ENCODE data around the gene SCAMP2.

DNA sequence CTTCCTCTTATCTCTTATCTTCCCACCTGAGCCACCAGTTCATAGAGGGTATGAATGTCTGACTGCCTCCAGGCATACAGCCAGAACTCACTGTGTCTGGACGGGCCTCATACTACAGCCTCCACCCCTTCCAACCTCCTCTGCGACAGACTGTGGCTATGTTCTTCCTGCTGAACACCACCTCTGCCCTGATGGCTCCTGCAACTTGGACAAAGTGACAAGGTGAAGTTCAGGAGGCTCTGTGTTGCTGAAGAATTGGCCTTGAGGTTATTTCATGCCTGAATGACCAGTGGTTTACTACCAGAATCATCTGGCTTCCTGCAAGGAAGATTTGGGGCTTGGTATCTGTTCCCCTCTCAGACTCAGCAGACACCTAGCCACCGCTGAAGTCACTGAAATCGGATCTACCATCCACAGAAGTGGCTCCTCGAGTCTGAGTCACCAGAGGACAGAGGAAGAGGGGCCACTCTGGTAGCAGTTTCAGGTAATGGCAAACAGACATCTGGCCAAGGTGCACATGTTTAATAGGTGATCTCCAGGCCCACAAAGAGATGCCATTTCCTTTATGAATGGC, 16.0 kb downstream of the SCAMP2 start:
- TF ChIP-seq, protein P1, sequence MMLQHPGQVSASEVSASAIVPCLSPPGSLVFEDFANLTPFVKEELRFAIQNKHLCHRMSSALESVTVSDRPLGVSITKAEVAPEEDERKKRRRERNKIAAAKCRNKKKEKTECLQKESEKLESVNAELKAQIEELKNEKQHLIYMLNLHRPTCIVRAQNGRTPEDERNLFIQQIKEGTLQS (IDR thresholded peaks at IDR 0.05; ENCODE audit: borderline replicate concordance, extremely low read depth, low read depth, low read length): no peak
- TF ChIP-seq EED (IDR thresholded peaks at IDR 0.05; ENCODE audit: low read depth): peak; percentile 92
- TF ChIP-seq, protein P2, sequence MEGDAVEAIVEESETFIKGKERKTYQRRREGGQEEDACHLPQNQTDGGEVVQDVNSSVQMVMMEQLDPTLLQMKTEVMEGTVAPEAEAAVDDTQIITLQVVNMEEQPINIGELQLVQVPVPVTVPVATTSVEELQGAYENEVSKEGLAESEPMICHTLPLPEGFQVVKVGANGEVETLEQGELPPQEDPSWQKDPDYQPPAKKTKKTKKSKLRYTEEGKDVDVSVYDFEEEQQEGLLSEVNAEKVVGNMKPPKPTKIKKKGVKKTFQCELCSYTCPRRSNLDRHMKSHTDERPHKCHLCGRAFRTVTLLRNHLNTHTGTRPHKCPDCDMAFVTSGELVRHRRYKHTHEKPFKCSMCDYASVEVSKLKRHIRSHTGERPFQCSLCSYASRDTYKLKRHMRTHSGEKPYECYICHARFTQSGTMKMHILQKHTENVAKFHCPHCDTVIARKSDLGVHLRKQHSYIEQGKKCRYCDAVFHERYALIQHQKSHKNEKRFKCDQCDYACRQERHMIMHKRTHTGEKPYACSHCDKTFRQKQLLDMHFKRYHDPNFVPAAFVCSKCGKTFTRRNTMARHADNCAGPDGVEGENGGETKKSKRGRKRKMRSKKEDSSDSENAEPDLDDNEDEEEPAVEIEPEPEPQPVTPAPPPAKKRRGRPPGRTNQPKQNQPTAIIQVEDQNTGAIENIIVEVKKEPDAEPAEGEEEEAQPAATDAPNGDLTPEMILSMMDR (IDR thresholded peaks at IDR 0.05 in 2 of 3, conservative IDR thresholded peaks at IDR 0.05 in 1 of 3; ENCODE audit: control insufficient read depth in 2 of 3, extremely low read depth in 1 of 3, insufficient read depth in 1 of 3, low read depth in 3 of 3, low read length in 3 of 3): no peak
- no peak for TF ChIP-seq NR2C2 (IDR thresholded peaks at IDR 0.05; ENCODE audit: borderline replicate concordance, control insufficient read depth, insufficient read length, low read depth)
- TF ChIP-seq EP300 (IDR thresholded peaks at IDR 0.05; ENCODE audit: borderline replicate concordance in 1 of 2, control insufficient read depth in 1 of 2, low read depth in 2 of 2, low read length in 2 of 2): no peak
- TF ChIP-seq PAX8 (IDR thresholded peaks at IDR 0.05): no peak
- peak; percentile 86 for TF ChIP-seq RUNX3 (IDR thresholded peaks at IDR 0.05; ENCODE audit: low read length)
- no peak for TF ChIP-seq CEBPB (IDR thresholded peaks at IDR 0.05; ENCODE audit: borderline replicate concordance in 1 of 2, low read depth in 2 of 2, low read length in 2 of 2)
- peak; percentile 35 for TF ChIP-seq POLR2A (IDR thresholded peaks at IDR 0.05; ENCODE audit: low read depth, low read length)
- no peak for TF ChIP-seq RAD21 (IDR thresholded peaks at IDR 0.05; ENCODE audit: insufficient read depth, low read depth, low read length)
